ENCODE measurements around the gene ATP5PB. TPM values are rescaled to one million over a fixed set of nuclear protein-coding genes. Genes with fewer than 3 reads are reported as not detected.

ATP5PB gene
- polyA plus RNA-seq, 1 donor from 2014 or later = 597 TPM

DNA sequence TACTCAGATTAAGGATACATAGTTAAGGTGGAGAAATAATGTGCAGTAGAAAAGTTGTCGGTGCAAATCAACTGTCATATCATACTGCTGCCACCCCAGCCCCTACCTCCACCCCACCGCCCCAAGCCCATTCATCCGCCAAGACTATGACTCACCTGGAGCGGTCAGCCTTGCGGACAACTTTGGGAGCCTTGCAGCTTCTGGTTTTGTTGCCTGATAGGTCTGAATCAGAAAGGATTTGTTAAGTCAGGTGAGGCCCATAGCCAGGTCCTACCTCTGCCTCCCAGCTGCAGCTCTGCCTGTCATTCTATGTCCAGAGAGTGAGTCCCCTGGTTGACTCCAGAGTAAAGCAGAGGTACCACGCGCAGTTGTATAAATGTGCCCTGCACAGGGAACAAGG lies 37.2 kb downstream of the ATP5PB start:
- Histone ChIP-seq H3K4me2 (ENCODE audit: low read length) (no peak overlapping the region), H3K9ac (ENCODE audit: low read length) (no peak overlapping the region), H3K36me3 (ENCODE audit: insufficient read depth, low read length) (no peaks in the 10 kb centered on the region), H3K9me3 (ENCODE audit: low read length) (no peaks in the 10 kb centered on the region), H3K79me2 (replicated peaks; ENCODE audit: insufficient read depth, low read length) (no peaks in the 10 kb centered on the region), H3K9me2 (ENCODE audit: insufficient read depth, low read length) (no peaks in the 10 kb centered on the region), H2AFZ (ENCODE audit: low read depth, low read length) (no peak overlapping the region), H3K27me3 (ENCODE audit: insufficient read depth, low read depth, low read length) (no peaks in the 10 kb centered on the region), H4K20me1 (ENCODE audit: insufficient read depth) (no peaks in the 10 kb centered on the region), H3K4me3 (ENCODE audit: low read length) (no peak overlapping the region), H3F3A (ENCODE audit: insufficient read depth, low read length, poor library complexity, severe bottlenecking) (no peaks in the 10 kb centered on the region), H3K27ac (ENCODE audit: low read length) (no peak overlapping the region)
- no peak for TF ChIP-seq POLR2AphosphoS5 (IDR thresholded peaks at IDR 0.05)
- TF ChIP-seq SMC3 (conservative IDR thresholded peaks at IDR 0.05; ENCODE audit: poor library complexity) = no peak
- TF ChIP-seq EZH2 (IDR thresholded peaks at IDR 0.05; ENCODE audit: borderline replicate concordance, insufficient read depth, low read length, poor library complexity, severe bottlenecking) = no peak
- TF ChIP-seq, protein P1, sequence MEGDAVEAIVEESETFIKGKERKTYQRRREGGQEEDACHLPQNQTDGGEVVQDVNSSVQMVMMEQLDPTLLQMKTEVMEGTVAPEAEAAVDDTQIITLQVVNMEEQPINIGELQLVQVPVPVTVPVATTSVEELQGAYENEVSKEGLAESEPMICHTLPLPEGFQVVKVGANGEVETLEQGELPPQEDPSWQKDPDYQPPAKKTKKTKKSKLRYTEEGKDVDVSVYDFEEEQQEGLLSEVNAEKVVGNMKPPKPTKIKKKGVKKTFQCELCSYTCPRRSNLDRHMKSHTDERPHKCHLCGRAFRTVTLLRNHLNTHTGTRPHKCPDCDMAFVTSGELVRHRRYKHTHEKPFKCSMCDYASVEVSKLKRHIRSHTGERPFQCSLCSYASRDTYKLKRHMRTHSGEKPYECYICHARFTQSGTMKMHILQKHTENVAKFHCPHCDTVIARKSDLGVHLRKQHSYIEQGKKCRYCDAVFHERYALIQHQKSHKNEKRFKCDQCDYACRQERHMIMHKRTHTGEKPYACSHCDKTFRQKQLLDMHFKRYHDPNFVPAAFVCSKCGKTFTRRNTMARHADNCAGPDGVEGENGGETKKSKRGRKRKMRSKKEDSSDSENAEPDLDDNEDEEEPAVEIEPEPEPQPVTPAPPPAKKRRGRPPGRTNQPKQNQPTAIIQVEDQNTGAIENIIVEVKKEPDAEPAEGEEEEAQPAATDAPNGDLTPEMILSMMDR (IDR thresholded peaks at IDR 0.05; ENCODE audit: poor library complexity, severe bottlenecking) = no peak
- TF ChIP-seq, protein P2, sequence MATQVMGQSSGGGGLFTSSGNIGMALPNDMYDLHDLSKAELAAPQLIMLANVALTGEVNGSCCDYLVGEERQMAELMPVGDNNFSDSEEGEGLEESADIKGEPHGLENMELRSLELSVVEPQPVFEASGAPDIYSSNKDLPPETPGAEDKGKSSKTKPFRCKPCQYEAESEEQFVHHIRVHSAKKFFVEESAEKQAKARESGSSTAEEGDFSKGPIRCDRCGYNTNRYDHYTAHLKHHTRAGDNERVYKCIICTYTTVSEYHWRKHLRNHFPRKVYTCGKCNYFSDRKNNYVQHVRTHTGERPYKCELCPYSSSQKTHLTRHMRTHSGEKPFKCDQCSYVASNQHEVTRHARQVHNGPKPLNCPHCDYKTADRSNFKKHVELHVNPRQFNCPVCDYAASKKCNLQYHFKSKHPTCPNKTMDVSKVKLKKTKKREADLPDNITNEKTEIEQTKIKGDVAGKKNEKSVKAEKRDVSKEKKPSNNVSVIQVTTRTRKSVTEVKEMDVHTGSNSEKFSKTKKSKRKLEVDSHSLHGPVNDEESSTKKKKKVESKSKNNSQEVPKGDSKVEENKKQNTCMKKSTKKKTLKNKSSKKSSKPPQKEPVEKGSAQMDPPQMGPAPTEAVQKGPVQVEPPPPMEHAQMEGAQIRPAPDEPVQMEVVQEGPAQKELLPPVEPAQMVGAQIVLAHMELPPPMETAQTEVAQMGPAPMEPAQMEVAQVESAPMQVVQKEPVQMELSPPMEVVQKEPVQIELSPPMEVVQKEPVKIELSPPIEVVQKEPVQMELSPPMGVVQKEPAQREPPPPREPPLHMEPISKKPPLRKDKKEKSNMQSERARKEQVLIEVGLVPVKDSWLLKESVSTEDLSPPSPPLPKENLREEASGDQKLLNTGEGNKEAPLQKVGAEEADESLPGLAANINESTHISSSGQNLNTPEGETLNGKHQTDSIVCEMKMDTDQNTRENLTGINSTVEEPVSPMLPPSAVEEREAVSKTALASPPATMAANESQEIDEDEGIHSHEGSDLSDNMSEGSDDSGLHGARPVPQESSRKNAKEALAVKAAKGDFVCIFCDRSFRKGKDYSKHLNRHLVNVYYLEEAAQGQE (IDR thresholded peaks at IDR 0.05; ENCODE audit: borderline replicate concordance) = no peak
- TF ChIP-seq TAF1 (IDR thresholded peaks at IDR 0.05; ENCODE audit: low read depth) = no peak
- no peak for TF ChIP-seq EP300 (conservative IDR thresholded peaks at IDR 0.05; ENCODE audit: poor library complexity, severe bottlenecking)
- no peak for TF ChIP-seq MXI1 (conservative IDR thresholded peaks at IDR 0.05; ENCODE audit: poor library complexity, severe bottlenecking)
- TF ChIP-seq RAD21 (conservative IDR thresholded peaks at IDR 0.05) = no peak

DNA sequence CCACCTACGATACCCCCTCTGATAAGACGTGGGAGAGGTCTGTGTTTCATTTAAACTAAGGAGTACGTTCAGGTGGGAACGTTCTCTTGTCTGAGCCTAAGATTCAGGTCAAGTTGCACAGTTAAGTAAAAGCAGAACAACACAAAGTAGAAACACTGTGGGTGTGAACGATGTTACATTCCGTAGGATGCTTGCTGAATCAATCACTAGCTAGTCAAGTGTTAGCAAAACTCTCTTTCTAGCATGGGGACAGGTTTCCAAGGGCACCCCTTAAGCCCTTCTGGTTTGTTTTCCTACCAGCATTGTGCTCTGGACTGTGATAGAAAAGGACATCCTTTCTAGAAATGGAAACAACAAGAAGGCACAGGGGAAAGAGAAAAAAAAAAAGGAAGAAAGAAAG lies 37.9 kb downstream of the ATP5PB start:
- no peaks in the 10 kb centered on the region for H3K27me3 ChIP-seq (ENCODE audit: insufficient read depth, low read depth, low read length)
- no peak overlapping the region for H3K27ac ChIP-seq (ENCODE audit: low read length)
- no peaks in the 10 kb centered on the region for H3F3A ChIP-seq (ENCODE audit: insufficient read depth, low read length, poor library complexity, severe bottlenecking)
- H3K4me2 ChIP-seq (ENCODE audit: low read length) = no peak overlapping the region
- H2AFZ ChIP-seq (ENCODE audit: low read depth, low read length) = no peak overlapping the region
- H3K79me2 ChIP-seq (replicated peaks; ENCODE audit: insufficient read depth, low read length) = no peaks in the 10 kb centered on the region
- no peaks in the 10 kb centered on the region for H4K20me1 ChIP-seq (ENCODE audit: insufficient read depth)
- H3K36me3 ChIP-seq (ENCODE audit: insufficient read depth, low read length) = no peaks in the 10 kb centered on the region
- H3K9ac ChIP-seq (ENCODE audit: low read length) = no peak overlapping the region
- no peaks in the 10 kb centered on the region for H3K9me2 ChIP-seq (ENCODE audit: insufficient read depth, low read length)
- TF ChIP-seq TAF1 (IDR thresholded peaks at IDR 0.05; ENCODE audit: low read depth) (no peak), MXI1 (conservative IDR thresholded peaks at IDR 0.05; ENCODE audit: poor library complexity, severe bottlenecking) (no peak), EZH2 (IDR thresholded peaks at IDR 0.05; ENCODE audit: borderline replicate concordance, insufficient read depth, low read length, poor library complexity, severe bottlenecking) (no peak), RAD21 (conservative IDR thresholded peaks at IDR 0.05) (no peak), EP300 (conservative IDR thresholded peaks at IDR 0.05; ENCODE audit: poor library complexity, severe bottlenecking) (no peak), SMC3 (conservative IDR thresholded peaks at IDR 0.05; ENCODE audit: poor library complexity) (no peak), POLR2AphosphoS5 (IDR thresholded peaks at IDR 0.05) (no peak)
- TF ChIP-seq, protein P2 (IDR thresholded peaks at IDR 0.05; ENCODE audit: borderline replicate concordance) = no peak
- TF ChIP-seq, protein P1 (IDR thresholded peaks at IDR 0.05; ENCODE audit: poor library complexity, severe bottlenecking) = no peak
- H3K4me3 ChIP-seq (ENCODE audit: low read length) = no peak overlapping the region
- H3K9me3 ChIP-seq (ENCODE audit: low read length) = no peaks in the 10 kb centered on the region
